PFSK-1 (cell line): ENCODE data around the gene SHISAL2B.

Source experiments
- POLR2AphosphoS5 ChIP-seq: IDR thresholded peaks from 2 replicates; pipeline ENCODE4 v1.6.1; 2012; ENCODE audit warnings: low read depth, mild to moderate bottlenecking, control low read depth, low read length, moderate library complexity
- SIN3A ChIP-seq: IDR thresholded peaks from 2 replicates; pipeline ENCODE4 v1.6.1; 2012; ENCODE audit warnings: mild to moderate bottlenecking, low read length, moderate library complexity, borderline replicate concordance; ENCODE audit not compliant: insufficient read depth
- TF ChIP-seq, protein P1 (sequence below), 2 experiments: IDR thresholded peaks; 2 replicates each; pipeline versions ENCODE4 v1.6.1 to v1.8.0; 2011 to 2012; ENCODE audit warnings: low read depth in 2 of 2, low read length in 2 of 2, control low read depth in 1 of 2, inconsistent platforms in 1 of 2, mild to moderate bottlenecking in 1 of 2, moderate library complexity in 1 of 2; ENCODE audit not compliant: insufficient read depth in 1 of 2

DNA sequence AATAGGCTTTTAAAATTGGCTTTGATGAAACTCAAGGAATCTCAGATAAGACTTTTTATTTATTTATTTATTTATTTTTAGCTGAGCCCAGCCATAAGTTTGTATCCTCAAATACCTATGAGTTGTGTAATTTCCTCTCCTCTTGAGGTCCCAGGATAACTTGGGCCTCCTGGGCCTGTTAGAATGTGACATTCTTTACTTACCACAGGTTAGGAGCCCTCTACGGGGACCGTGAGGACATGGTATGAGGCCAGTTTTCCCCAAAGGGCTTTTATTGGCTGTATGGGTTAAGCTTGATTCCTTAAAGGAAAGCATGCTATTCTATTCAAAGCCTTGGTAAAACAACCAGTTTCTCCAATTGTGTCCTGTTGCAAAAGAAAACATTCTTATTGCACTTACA, 16.9 kb downstream of the SHISAL2B start:
- TF ChIP-seq, protein P1, sequence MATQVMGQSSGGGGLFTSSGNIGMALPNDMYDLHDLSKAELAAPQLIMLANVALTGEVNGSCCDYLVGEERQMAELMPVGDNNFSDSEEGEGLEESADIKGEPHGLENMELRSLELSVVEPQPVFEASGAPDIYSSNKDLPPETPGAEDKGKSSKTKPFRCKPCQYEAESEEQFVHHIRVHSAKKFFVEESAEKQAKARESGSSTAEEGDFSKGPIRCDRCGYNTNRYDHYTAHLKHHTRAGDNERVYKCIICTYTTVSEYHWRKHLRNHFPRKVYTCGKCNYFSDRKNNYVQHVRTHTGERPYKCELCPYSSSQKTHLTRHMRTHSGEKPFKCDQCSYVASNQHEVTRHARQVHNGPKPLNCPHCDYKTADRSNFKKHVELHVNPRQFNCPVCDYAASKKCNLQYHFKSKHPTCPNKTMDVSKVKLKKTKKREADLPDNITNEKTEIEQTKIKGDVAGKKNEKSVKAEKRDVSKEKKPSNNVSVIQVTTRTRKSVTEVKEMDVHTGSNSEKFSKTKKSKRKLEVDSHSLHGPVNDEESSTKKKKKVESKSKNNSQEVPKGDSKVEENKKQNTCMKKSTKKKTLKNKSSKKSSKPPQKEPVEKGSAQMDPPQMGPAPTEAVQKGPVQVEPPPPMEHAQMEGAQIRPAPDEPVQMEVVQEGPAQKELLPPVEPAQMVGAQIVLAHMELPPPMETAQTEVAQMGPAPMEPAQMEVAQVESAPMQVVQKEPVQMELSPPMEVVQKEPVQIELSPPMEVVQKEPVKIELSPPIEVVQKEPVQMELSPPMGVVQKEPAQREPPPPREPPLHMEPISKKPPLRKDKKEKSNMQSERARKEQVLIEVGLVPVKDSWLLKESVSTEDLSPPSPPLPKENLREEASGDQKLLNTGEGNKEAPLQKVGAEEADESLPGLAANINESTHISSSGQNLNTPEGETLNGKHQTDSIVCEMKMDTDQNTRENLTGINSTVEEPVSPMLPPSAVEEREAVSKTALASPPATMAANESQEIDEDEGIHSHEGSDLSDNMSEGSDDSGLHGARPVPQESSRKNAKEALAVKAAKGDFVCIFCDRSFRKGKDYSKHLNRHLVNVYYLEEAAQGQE (IDR thresholded peaks at IDR 0.05; ENCODE audit: insufficient read depth in 1 of 2, low read depth in 2 of 2, low read length in 2 of 2), result no peak
- no peak for TF ChIP-seq POLR2AphosphoS5
- TF ChIP-seq SIN3A, result no peak
